IMR-90 (cell line): Measurements from ENCODE around the gene PDK1. TPM values are rescaled to one million over a fixed set of nuclear protein-coding genes. Genes with fewer than 3 reads are reported as not detected.

ENCODE experiments used
- ATAC-seq: fragments of 200-7000 bp; cut with Tn5 transposase; 2 replicates; pipeline ENCODE4 v1.9.1; 2020; ENCODE audit warnings: low read depth, mild to moderate bottlenecking, moderate library complexity
- BruUV-seq: library from RNA; stranded (reverse); fragments of 400-500 nt; replicated peaks from 2 replicates; lab custom pipeline; 2021; lab: Mats Ljungman, UMichigan
- CTCF ChIA-PET: fragments of 300-600 bp; formaldehyde crosslinking; extraction: SDS; loops from one replicate; lab custom pipeline; 2021; ENCODE audit warnings: antibody characterized with exemption; lab: Yijun Ruan, JAX
- POLR2A ChIA-PET: fragments of 300-600 bp; sonication (Branson Sonifier 250); formaldehyde crosslinking; loops from one replicate; lab custom pipeline; 2022; ENCODE audit warnings: antibody characterized with exemption; ENCODE audit not compliant: unreplicated experiment; lab: Charles Lee
- DNase-seq: peaks from one replicate; pipeline ENCODE4 v3.0.0; 2013
- H2AFZ ChIP-seq: replicated peaks from 2 replicates; pipeline ENCODE3; 2013; ENCODE audit warnings: low read length, mild to moderate bottlenecking; ENCODE audit not compliant: poor library complexity
- H2AK5ac ChIP-seq: 2 replicates; pipeline ENCODE4 v1.6.1; 2013; ENCODE audit warnings: low read depth, low read length, inconsistent platforms
- H2AK9ac ChIP-seq: replicated peaks from 2 replicates; pipeline ENCODE3; 2013; ENCODE audit warnings: mild to moderate bottlenecking, low read depth, low read length, moderate library complexity; ENCODE audit not compliant: poor library complexity
- H2BK120ac ChIP-seq: 2 replicates; pipeline ENCODE4 v1.6.1; 2013; ENCODE audit warnings: low read depth, low read length, inconsistent platforms
- H2BK15ac ChIP-seq: 3 replicates; pipeline ENCODE4 v1.6.1; 2013; ENCODE audit warnings: low read depth, low read length, inconsistent platforms
- H2BK20ac ChIP-seq: 2 replicates; pipeline ENCODE4 v1.6.1; 2013; ENCODE audit warnings: low read depth, mild to moderate bottlenecking, inconsistent platforms, low read length, moderate library complexity
- H2BK5ac ChIP-seq: 2 replicates; pipeline ENCODE4 v1.6.1; 2013; ENCODE audit warnings: mild to moderate bottlenecking, low read depth, low read length, inconsistent platforms; ENCODE audit not compliant: poor library complexity, severe bottlenecking
- H3K14ac ChIP-seq: replicated peaks from 2 replicates; pipeline ENCODE4 v1.6.1; 2013; ENCODE audit warnings: low read depth, low read length, inconsistent platforms
- H3K18ac ChIP-seq: 2 replicates; pipeline ENCODE4 v1.6.1; 2013; ENCODE audit warnings: low read depth, low read length, control low read depth
- H3K23ac ChIP-seq: 2 replicates; pipeline ENCODE4 v1.6.1; 2013; ENCODE audit warnings: low read depth, low read length, inconsistent platforms
- H3K27ac ChIP-seq: 2 replicates; pipeline ENCODE4 v1.5.1; 2013; ENCODE audit warnings: mild to moderate bottlenecking, control low read depth, low read length; ENCODE audit not compliant: insufficient read depth
- H3K27me3 ChIP-seq: 2 replicates; pipeline ENCODE4 v1.6.1; 2013; ENCODE audit warnings: low read length; ENCODE audit not compliant: control insufficient read depth, insufficient read depth
- H3K36me3 ChIP-seq: 2 replicates; pipeline ENCODE4 v1.6.1; 2013; ENCODE audit warnings: low read length, mixed read lengths; ENCODE audit not compliant: control insufficient read depth, insufficient read depth
- H3K4ac ChIP-seq: 2 replicates; pipeline ENCODE4 v1.6.1; 2013; ENCODE audit warnings: low read depth, low read length, inconsistent platforms
- H3K4me1 ChIP-seq: 2 replicates; pipeline ENCODE4 v1.6.1; 2013; ENCODE audit warnings: low read length, mixed read lengths; ENCODE audit not compliant: control insufficient read depth, insufficient read depth
- H3K4me2 ChIP-seq: 2 replicates; pipeline ENCODE4 v1.6.1; 2013; ENCODE audit warnings: low read depth, mild to moderate bottlenecking, control low read depth, low read length, moderate library complexity
- H3K4me3 ChIP-seq: 2 replicates; pipeline ENCODE4 v1.5.1; 2013; ENCODE audit warnings: low read depth, mild to moderate bottlenecking, control low read depth, low read length, moderate library complexity; ENCODE audit not compliant: insufficient read depth
- H3K56ac ChIP-seq: 2 replicates; pipeline ENCODE4 v1.6.1; 2013; ENCODE audit warnings: low read length, inconsistent platforms; ENCODE audit not compliant: insufficient read depth; ENCODE audit errors: extremely low read depth
- H3K79me1 ChIP-seq, 2 experiments: 2 replicates each; pipeline ENCODE4 v1.6.1; 2013; ENCODE audit warnings: low read length in 2 of 2, inconsistent platforms in 1 of 2, low read depth in 1 of 2
- H3K9ac ChIP-seq: 2 replicates; pipeline ENCODE4 v1.6.1; 2013; ENCODE audit warnings: low read depth, low read length, control low read depth
- H3K9me1 ChIP-seq: 2 replicates; pipeline ENCODE4 v1.6.1; 2013; ENCODE audit warnings: low read length, inconsistent platforms; ENCODE audit not compliant: insufficient read depth
- H3K9me3 ChIP-seq: 2 replicates; pipeline ENCODE4 v1.6.1; 2013; ENCODE audit warnings: low read length; ENCODE audit not compliant: control insufficient read depth, insufficient read depth
- H4K20me1 ChIP-seq: 2 replicates; pipeline ENCODE4 v1.6.1; 2013; ENCODE audit warnings: low read length, inconsistent platforms; ENCODE audit not compliant: insufficient read depth
- H4K5ac ChIP-seq: 2 replicates; pipeline ENCODE4 v1.6.1; 2013; ENCODE audit warnings: mild to moderate bottlenecking, low read depth, low read length, control low read depth
- H4K8ac ChIP-seq, 2 experiments: 2 replicates each; pipeline ENCODE4 v1.6.1; 2013; ENCODE audit warnings: low read depth in 2 of 2, low read length in 2 of 2, control low read depth in 1 of 2, inconsistent platforms in 1 of 2
- H4K91ac ChIP-seq: 2 replicates; pipeline ENCODE4 v1.6.1; 2013; ENCODE audit warnings: low read depth, low read length, inconsistent platforms; ENCODE audit not compliant: insufficient read depth
- BHLHE40 ChIP-seq: fragments of 150-350 bp; IDR thresholded peaks from 2 replicates; pipeline ENCODE4 v1.6.1; 2016; ENCODE audit warnings: mild to moderate bottlenecking, low read depth, low read length
- CEBPB ChIP-seq: IDR thresholded peaks from 2 replicates; pipeline ENCODE4 v1.6.1; 2012; ENCODE audit warnings: low read depth, low read length, improper control_type of control experiment
- MAFK ChIP-seq: IDR thresholded peaks from 2 replicates; pipeline ENCODE4 v1.6.1; 2012; ENCODE audit warnings: low read depth, low read length, improper control_type of control experiment
- NFE2L2 ChIP-seq: fragments of 150-350 bp; IDR thresholded peaks from 2 replicates; pipeline ENCODE4 v1.6.1; 2016; ENCODE audit warnings: low read depth, mild to moderate bottlenecking, low read length
- RFX5 ChIP-seq: IDR thresholded peaks from 2 replicates; pipeline ENCODE4 v1.8.0; 2012; ENCODE audit warnings: low read depth, mild to moderate bottlenecking, low read length, moderate library complexity
- WGBS, 2 experiments: methylation state at CpG; one replicate each; pipeline versions ENCODE4 v1.1.5 to v1.1.7; 2013; ENCODE audit warnings: missing lambda C conversion rate in 2 of 2; ENCODE audit not compliant: insufficient read length in 1 of 2; ENCODE audit errors: extremely low coverage in 2 of 2; 5-methylcytosine and 5-hydroxymethylcytosine counted together
- dilution Hi-C: fragments of 300-500 bp; cut with HindIII; formaldehyde crosslinking; loops from one replicate; pipeline ENCODE4 v1.14.3; 2018; ENCODE audit warnings: low sequenced_read_pairs; ENCODE audit not compliant: unreplicated experiment
- in situ Hi-C: fragments of 300-500 bp; cut with MboI; formaldehyde crosslinking; loops from 3 replicates; pipeline ENCODE4 v1.14.3; 2019; ENCODE audit warnings: low sequenced_read_pairs, inconsistent platforms, mixed read lengths
- intact Hi-C: fragments of 100-400 bp; cut with micrococcal nuclease; formaldehyde crosslinking; loops from 2 replicates; pipeline ENCODE4 v1.10.0; 2022
- polyA plus RNA-seq, 3 experiments: library from polyadenylated mRNA; depleted of rRNA; stranded (reverse); fragments of >200 nt; gene quantifications; 2 replicates each; pipeline ENCODE4 v1.2.3, GENCODE V29; 2012; ENCODE audit warnings: low replicate concordance in 1 of 3
- total RNA-seq: library from RNA; depleted of rRNA; stranded (reverse); fragments of >200 nt; gene quantifications from 2 replicates; pipeline ENCODE4 v1.2.3, GENCODE V29; 2012

The PDK1 gene
- total and polyA plus RNA-seq, 2 of the 4 experiments (the other 2 are of a cell fraction): 38.1 to 85.9 TPM

- CTCF ChIA-PET: no interaction called here
Measured at GRCh38 chr2:172578054-172578453, 22.2 kb downstream of the PDK1 start.

More at GRCh38 chr2:172578054-172578453, 22.2 kb downstream of the PDK1 start:
- H3K4me2 ChIP-seq: no peak overlapping the region
- intact Hi-C loops: no loop called here
- no peak overlapping the region for H3K56ac ChIP-seq
- H2BK5ac ChIP-seq: no peak overlapping the region
- no peaks in the 10 kb centered on the region for H3K9me1 ChIP-seq
- TF ChIP-seq NFE2L2 (no peak), CEBPB (peak; percentile 27; the same call in 1 of the 2 replicates), MAFK (no peak), BHLHE40 (no peak), RFX5 (no peak)
- no peak overlapping the region for H4K91ac ChIP-seq
- no peaks in the 10 kb centered on the region for H3K27me3 ChIP-seq
- no peak overlapping the region for H4K5ac ChIP-seq
- H3K14ac ChIP-seq: no peak overlapping the region
- H3K4ac ChIP-seq: no peak overlapping the region
- H2BK120ac ChIP-seq: no peak overlapping the region
- dilution Hi-C loops: no loop called here
- H3K9me3 ChIP-seq: peaks cover 12% of the 10 kb centered on the region
- no CpG with 5 or more reads among the region's 1 CpG for WGBS, 2 experiments
- in situ Hi-C loops: no loop called here
- peaks cover 9 to 26% of the 10 kb centered on the region in 2 experiments for H3K79me1 ChIP-seq
- peak; percentile 21 for DNase-seq
- peaks cover 6% of the 10 kb centered on the region; the same call in 1 of the 2 replicates for H4K20me1 ChIP-seq
- H3K4me3 ChIP-seq: no peak overlapping the region
- no peak overlapping the region for H3K9ac ChIP-seq
- no peak overlapping the region for H2AK9ac ChIP-seq
- no peak overlapping the region for H3K18ac ChIP-seq
- no peak overlapping the region for H3K23ac ChIP-seq
- H2AK5ac ChIP-seq: no peak overlapping the region
- H4K8ac ChIP-seq: no peak overlapping the region
- H2BK15ac ChIP-seq: no peak overlapping the region
- ATAC-seq: no peak
- H3K4me1 ChIP-seq: no peaks in the 10 kb centered on the region; the same call in 1 of the 2 replicates
- peaks cover 18% of the 10 kb centered on the region for H3K36me3 ChIP-seq
- no peak overlapping the region for H2AFZ ChIP-seq
- POLR2A ChIA-PET: no interaction called here
- no peak overlapping the region for H2BK20ac ChIP-seq
- no TSS peak for BruUV-seq
- no peak overlapping the region for H3K27ac ChIP-seq
